NT2/D1 (cell line): ENCODE results near the gene PKN1.

Experiments
- SUZ12 ChIP-seq: IDR thresholded peaks from 2 replicates; pipeline ENCODE4 v1.6.1; 2011; ENCODE audit not compliant: insufficient read length, insufficient read depth; ENCODE audit errors: extremely low read depth
- YY1 ChIP-seq: IDR thresholded peaks from 2 replicates; pipeline ENCODE4 v1.6.1; 2011; ENCODE audit not compliant: insufficient read length, insufficient read depth

- TF ChIP-seq SUZ12 (no peak), YY1 (no peak)
Measured at GRCh38 chr19:14478113-14478545, 45.0 kb downstream of the PKN1 start.
